GM12865 (cell line): Measurements from ENCODE around the gene ACO2.
"Not testable (repeated sequence)": the region's sequence is repeated elsewhere in the genome, so short reads cannot be mapped to it uniquely, and the experiment has no call there.

Experiments
- DNase-seq: peaks from one replicate; pipeline ENCODE4 v3.0.0; 2010; ENCODE audit warnings: low read depth
- H3K4me3 ChIP-seq: 2 replicates; pipeline ENCODE4 v1.5.1; 2011; ENCODE audit warnings: mild to moderate bottlenecking, low read depth, low read length, control low read depth
- TF ChIP-seq, protein P1 (sequence below): IDR thresholded peaks from 2 replicates; pipeline ENCODE4 v1.5.1; 2011; ENCODE audit warnings: low read length, control low read depth, low read depth, inconsistent platforms; ENCODE audit not compliant: insufficient read depth; ENCODE audit errors: missing control alignments

The ACO2 gene

DNA sequence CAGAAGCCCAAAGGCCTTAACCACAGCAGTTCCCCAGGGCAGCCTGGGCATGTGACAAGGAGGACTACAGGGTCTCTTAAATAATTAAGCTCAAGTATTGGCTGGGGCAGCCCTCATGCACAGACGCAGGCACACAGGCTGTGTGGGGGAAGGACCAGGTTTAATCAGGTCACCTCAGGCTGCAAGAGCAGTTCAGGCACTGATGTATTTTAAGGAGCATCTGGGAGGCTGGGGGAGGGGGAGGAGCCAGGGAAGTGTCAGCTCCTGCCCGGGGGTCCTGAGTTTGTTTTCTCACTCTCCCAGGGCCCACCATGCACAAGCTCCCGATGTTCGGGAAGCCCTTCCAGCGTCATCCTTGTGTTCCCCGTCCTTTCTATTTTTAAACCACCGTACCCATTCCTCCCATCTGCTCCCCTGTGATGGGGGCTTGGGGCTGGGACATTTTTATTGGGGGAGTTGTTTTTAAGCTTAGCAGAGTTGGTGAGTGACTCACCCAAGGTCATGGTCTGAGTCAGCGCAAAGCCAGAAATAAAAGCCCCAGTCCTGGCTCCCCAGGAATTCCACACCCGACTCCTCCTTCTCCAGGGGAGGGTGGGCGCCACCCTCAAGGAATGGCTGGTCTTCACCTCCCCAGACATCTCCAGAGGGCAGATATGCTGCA is 94.3 kb downstream of the ACO2 start:
- DNase-seq = no peak
- TF ChIP-seq, protein P1, sequence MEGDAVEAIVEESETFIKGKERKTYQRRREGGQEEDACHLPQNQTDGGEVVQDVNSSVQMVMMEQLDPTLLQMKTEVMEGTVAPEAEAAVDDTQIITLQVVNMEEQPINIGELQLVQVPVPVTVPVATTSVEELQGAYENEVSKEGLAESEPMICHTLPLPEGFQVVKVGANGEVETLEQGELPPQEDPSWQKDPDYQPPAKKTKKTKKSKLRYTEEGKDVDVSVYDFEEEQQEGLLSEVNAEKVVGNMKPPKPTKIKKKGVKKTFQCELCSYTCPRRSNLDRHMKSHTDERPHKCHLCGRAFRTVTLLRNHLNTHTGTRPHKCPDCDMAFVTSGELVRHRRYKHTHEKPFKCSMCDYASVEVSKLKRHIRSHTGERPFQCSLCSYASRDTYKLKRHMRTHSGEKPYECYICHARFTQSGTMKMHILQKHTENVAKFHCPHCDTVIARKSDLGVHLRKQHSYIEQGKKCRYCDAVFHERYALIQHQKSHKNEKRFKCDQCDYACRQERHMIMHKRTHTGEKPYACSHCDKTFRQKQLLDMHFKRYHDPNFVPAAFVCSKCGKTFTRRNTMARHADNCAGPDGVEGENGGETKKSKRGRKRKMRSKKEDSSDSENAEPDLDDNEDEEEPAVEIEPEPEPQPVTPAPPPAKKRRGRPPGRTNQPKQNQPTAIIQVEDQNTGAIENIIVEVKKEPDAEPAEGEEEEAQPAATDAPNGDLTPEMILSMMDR = no peak
- no peak overlapping the region for H3K4me3 ChIP-seq

DNA sequence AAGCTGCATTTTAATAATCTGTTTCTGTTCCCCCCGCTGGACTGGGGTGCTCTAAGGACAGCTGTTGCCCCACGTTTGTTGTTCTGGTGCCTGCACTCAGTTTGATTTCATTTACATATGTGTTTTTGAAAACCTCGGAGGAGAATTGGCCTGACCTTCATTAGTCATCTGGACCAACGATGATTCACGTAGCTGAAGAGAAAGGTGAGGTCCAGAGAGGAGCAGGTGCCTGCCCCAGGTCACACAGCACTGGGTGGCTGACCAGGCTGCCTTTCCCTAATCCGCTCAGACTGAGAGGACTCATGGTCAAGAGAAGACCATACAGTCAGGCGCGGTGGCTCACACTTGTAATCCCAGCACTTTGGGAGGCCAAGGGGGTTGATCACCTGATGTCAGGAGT is 95.6 kb downstream of the ACO2 start:
- no peak overlapping the region for H3K4me3 ChIP-seq
- TF ChIP-seq, protein P1 = no peak
- no peak for DNase-seq

DNA sequence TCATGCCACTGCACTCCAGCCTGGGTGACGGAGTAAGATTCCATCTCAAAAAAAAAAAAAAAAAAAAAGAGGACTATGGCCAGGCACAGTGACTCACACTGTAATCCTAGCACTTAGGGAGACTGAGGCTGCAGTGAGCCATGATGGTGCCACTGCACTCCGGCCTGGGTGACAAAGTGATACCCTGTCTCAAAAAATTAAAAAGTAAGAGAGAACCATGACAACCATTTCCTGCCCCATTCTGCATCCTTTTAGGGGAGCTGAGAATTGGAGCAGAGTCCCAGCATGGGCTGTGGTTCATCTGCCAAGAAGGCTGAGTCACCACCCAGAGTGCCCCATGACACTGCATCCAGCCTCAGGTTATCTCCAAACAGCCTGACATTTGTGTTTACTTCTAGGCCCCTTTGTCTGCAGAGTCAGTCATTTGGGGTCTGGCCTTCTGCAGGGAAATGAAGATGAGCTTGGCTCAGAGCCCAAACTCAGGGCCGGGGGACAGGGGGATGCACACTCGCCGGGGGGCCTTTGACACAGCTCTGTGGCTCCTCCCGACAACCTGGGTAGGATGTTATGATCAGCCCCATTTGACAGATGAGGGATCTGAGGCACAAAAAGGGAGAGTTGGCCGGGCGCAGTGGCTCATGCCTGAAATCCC is 96.6 kb downstream of the ACO2 start:
- no peak overlapping the region for H3K4me3 ChIP-seq
- TF ChIP-seq, protein P1 = no peak
- no peak for DNase-seq

DNA sequence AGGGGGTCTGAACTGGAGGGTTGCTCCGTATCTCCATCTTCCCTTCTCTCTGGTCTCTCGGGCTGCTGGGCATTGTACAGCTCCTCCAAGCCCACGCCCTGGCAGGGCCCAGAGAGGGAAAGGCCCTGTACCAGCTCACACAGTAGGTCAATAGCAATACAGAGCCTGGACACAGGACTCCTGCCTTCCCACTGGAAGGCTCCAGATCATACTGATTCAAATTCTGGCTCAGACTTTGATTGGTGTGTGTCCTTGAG is 98.5 kb downstream of the ACO2 start:
- H3K4me3 ChIP-seq = no peak overlapping the region
- TF ChIP-seq, protein P1 = no peak
- DNase-seq = no peak

DNA sequence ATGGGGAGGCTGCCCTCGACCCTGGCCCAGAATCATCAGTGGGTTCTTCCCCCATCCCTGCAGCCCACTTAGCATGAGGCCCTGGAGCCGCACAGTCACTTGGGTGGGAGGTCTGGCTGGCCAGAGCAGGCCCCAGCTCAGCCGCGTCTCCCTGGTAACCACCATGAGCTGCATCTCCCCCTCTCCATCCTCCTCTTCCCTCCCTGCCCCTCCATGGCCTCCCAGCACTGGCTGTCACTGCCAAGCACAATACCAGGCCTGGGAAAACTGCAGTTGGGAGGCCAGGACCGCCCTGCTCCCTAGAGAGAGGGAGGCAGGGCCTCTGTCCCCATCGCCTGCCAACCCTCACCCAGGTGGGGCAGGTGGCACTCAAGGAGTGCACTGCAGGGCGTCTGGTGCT is 99.9 kb downstream of the ACO2 start:
- no peak for DNase-seq
- TF ChIP-seq, protein P1 = no peak
- no peak overlapping the region for H3K4me3 ChIP-seq

DNA sequence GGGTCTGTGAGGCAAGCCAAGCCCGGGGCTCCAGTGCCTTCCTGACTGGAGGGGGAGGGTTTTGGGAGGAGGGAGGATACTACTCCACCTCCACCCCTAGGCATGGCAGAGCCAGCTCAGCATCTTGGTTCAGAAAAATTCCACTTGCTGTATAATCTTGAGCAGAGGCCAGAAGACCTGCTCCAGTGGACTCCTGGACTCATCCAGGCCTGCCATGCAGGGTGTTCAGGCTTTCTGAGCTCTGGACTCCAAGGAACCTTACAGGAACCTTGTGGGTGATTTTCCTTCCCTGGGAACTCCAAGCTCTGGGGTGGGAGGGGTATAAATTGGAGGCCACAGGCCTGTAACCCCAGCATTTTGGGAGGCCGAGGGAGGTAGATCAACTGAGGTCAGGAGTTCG is 101.3 kb downstream of the ACO2 start:
- DNase-seq = no peak
- TF ChIP-seq, protein P1 = no peak
- no peak overlapping the region for H3K4me3 ChIP-seq

DNA sequence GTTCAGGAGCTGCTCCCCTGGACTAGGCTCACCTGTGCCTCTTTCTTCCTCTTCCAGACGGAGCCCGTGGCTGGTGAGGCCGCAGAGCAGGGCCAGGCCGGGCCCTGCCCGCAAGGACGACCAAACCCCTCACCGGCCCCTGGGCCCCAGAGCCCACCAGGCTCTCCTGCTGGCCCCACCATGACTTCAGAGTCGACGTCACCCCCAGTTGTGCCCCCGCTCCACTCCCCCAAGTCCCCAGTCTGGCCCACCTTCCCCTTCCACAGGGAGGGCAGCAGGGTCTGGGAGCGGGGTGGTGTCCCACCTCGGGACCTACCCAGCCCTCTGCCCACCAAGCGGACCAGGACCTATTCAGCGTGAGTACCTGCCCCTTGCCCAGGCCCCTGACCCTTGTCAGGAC is 102.9 kb downstream of the ACO2 start:
- DNase-seq = no peak
- TF ChIP-seq, protein P1 = no peak
- H3K4me3 ChIP-seq = no peak overlapping the region

DNA sequence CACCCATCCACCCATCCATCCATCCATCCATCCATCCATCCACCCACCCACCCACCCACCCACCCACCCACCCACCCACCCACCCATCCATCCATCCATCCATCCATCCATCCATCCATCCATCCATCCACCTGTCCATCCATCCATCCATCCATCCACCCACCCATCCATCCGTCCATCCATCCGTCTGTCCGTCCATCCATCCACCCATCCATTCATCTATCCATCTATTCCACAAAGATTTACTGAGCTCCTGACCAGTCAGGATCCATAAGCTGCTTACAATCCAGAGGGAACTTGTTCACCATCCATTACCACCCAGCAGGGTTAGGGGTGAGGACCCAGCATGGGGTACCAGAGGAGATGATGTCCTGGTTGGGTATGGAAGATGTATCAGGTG is 103.4 kb downstream of the ACO2 start:
- not testable (repeated sequence) for DNase-seq, H3K4me3 ChIP-seq
